Measurements from ENCODE around the gene CARM1.

CARM1 gene

GRCh38 chr19:10907925-10908324, 36.6 kb downstream of the CARM1 start:
- DNase-seq (ENCODE audit: low read depth in 2 of 2) = no peak

DNA sequence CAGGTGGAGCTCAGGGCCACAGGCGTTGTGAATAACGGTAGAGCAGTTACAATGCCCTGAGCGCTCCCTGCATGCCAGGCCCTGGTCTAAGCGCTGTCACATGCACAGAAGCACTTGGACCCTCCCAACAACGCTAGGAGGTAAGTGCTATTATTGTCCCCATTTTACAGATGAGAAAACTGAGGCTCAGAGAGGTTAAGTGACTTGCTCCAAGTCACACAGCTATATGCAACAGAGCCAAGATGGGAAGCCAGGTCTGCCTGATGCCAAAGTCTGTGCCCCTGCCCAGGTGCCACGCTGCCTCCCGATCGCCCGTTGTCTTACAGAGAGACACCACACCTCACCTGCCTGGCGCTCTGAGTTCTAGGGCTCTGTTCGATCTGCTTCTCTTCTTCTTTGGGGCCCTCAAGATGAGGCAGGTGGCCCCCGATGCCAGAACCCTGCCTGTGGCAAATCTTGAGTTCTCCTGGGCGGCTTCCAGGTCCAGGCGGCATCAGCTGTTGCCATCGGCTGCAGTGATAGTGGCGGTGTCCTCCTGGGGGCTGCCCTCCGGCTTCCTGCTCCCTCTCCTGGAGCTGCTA, 37.1 kb downstream of the CARM1 start:
- DNase-seq (ENCODE audit: low read depth in 2 of 2) = no peak

DNA sequence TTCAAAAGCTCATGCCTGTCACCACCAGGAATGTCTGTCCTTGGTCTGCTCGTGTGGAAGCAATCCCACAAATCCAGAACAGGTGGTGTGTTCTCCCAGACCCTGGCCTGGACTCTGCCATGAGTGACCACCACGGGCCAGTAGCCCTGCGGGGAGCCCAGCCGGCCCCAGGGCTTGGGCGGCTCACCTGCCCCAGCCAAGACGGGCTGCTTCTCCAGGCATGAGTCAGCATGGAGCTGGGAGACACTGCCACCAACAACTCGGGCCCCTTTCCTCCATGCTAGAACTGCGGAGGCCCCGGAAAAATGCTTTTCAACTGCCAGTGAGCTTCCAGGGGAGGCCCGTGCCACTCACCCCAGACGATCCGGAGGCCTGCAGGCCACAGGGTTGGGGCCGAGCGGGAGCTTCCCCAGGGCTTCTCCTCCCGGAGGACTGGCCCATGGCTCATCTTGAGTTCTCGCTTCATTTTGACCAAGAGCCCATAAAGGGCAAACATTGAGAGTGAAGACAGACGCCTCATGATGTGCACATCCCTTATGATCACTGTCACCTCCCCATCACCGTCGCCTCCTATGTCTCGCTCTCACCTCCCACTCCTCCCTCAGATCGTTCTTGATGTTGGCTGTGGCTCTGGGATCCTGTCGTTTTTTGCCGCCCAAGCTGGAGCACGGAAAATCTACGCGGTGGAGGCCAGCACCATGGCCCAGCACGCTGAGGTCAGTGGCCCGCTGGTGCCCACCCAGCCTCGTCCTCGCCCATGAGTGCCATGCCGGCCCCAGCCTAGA, 40.4 kb downstream of the CARM1 start:
- DNase-seq (ENCODE audit: low read depth in 2 of 2) = no peak

DNA sequence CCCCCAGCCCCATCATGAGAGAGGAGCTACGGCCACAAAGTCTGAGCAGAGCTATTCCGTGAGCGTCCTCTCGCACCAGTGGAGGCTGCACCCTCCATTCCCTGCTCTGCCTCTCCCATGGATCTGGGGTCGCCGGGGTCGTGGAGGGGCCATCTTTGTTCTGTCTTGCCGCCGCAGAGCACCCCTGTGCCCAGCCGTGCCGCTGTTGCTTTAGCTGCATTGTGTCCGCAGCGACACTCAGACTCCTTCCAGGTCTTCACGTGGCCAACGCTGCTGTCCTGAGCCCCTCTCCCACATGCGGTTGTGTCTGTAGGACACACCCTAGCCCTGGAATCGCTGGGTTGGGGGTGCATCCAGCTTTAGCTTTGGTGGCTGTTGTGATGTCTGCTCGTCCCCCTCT, 41.3 kb downstream of the CARM1 start:
- no peak for DNase-seq (ENCODE audit: low read depth in 2 of 2)

GRCh38 chr19:10913716-10914340, 42.5 kb downstream of the CARM1 start:
- DNase-seq (ENCODE audit: low read depth in 2 of 2) = no peak

DNA sequence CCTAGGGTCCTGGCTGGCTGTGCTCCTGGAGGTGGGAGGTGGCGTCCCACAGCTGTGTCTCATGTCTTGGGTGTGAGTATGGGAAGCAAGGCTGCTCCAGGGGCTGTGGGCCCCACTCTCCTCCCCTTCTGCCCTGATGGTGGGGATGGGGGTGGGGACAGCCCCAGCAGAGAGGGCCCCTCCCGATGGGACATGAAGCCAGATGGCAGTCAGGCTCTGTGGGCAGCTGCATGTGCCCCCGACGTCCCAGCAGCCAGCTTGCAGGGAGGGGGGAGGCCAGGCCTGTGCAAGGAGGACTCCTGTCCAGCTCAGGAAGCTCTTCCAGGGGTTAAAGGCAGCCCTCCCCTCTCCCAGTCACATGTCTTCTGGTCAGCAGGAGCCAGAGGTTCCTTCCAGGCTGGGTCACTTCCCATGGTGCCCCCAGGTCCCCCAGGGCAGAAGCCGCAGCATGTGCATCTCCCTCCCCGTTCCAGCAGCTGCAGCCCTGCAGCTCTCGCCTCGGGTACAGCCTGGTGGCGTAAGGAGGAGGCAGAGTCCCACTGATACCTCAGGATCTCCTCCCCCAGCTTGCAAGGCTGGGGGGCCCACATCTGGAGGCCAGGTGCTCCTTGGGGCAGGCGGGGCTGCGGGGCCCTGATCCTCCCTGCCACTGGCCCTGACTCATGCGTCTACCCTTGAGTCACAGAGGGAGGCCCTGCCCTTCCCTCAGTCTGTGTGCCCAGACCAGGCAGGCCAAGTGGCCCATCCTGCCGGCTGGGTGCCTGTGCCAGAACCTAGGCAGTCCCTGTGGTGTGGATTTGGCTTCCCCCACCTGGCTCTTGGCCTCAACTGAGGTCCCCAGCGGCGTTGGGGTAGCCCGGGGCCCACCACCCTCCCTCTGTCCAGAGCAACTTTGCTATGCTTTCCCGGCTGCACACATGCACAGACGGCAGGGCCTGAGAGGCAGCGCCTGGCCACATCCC, 44.1 kb downstream of the CARM1 start:
- no peak for DNase-seq (ENCODE audit: low read depth in 2 of 2)

DNA sequence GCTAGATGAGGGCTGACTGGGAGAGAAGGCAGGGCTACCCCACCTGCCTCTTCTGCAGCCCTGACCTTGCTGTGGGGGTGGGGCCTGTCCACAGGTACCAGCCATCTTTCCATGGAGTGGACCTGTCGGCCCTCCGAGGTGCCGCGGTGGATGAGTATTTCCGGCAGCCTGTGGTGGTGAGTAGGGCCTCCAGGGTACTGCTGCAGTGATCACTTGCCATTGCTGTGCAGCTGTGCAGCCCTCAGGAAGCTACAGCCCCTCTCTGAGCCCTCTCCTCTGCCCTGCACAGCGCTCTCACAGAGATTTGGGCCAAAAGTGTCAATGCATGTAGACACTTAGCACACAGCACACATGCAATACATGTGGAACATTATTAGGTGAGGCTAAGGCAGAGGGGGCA, 45.2 kb downstream of the CARM1 start:
- DNase-seq (ENCODE audit: low read depth in 2 of 2) = no peak

- DNase-seq (ENCODE audit: low read depth in 2 of 2) = no peak
Observed at GRCh38 chr19:10918359-10918758, 47.0 kb downstream of the CARM1 start.

DNA sequence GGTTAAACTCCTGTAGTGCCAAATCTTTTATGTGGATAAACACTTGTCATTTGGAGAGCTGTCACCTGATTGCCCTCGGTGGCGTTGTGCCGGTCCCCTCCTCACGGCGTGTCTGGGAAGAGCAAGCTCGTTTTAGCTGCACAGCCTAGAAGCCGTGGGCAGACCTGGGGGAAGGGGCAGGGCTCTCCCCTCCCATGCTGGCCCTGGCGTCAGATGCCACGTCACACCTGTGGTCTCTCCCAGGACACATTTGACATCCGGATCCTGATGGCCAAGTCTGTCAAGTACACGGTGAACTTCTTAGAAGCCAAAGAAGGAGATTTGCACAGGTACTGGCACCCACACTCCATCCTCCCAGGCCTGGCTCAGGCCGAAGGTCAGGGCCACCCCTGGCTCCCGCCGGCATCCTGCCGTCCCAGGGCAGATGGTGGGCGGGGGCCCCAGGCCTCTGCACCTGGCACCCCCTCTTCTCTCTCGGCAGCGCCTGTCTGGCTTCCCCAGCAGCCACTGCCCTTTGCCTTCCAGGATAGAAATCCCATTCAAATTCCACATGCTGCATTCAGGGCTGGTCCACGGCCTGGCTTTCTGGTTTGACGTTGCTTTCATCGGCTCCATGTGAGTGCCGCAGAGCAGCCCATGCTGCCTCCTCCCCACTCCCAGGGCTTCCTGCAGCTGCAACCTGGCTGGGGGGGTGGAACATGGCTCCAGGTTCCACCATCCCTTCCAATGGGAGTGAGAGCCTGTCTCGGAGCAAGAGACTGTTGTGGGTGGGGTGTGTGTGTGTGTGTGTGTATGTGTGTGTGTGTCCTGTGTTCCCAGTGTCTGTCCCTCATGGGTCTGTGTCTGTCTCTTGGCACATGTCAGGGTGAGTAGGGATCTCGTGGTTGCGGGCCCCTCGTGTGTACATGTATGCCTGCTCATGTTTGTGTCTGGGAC, 48.3 kb downstream of the CARM1 start:
- DNase-seq (ENCODE audit: low read depth in 2 of 2) = no peak

DNA sequence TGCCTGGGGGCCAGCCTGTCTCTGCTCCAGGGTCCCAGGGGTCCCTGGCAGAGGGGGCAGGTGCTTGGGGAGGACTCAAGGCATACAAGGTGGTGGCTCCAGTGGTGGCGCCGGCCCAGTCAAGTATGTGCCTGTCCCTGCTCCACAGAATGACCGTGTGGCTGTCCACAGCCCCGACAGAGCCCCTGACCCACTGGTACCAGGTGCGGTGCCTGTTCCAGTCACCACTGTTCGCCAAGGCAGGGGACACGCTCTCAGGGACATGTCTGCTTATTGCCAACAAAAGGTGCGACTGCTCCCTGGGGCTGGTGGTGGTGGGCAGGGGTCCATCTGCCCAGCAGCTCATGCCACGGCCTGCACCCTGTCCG, 48.9 kb downstream of the CARM1 start:
- DNase-seq (ENCODE audit: low read depth in 2 of 2) = no peak

DNA sequence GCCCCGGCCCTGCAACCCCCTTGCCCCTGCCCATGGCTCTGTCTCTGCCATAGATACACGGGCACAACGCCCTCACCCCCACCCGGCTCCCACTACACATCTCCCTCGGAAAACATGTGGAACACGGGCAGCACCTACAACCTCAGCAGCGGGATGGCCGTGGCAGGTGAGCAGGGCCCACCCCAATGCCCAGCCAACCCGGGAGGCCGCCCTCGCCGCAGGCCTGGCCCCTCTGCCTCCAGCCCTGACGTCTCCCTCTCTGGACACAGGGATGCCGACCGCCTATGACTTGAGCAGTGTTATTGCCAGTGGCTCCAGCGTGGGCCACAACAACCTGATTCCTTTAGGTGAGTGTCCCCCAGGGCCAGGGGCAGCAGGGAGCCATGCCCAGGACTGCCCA, 49.4 kb downstream of the CARM1 start:
- no peak for DNase-seq (ENCODE audit: low read depth in 2 of 2)

- no peak for DNase-seq (ENCODE audit: low read depth in 2 of 2)
Observed at GRCh38 chr19:10921199-10921909, 50.0 kb downstream of the CARM1 start.

DNA sequence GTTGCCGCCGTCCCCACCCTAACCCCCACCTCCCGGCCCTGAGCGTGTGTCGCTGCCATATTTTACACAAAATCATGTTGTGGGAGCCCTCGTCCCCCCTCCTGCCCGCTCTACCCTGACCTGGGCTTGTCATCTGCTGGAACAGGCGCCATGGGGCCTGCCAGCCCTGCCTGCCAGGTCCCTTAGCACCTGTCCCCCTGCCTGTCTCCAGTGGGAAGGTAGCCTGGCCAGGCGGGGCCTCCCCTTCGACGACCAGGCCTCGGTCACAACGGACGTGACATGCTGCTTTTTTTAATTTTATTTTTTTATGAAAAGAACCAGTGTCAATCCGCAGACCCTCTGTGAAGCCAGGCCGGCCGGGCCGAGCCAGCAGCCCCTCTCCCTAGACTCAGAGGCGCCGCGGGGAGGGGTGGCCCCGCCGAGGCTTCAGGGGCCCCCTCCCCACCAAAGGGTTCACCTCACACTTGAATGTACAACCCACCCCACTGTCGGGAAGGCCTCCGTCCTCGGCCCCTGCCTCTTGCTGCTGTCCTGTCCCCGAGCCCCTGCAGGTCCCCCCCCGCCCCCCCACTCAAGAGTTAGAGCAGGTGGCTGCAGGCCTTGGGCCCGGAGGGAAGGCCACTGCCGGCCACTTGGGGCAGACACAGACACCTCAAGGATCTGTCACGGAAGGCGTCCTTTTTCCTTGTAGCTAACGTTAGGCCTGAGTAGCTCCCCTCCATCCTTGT, 50.7 kb downstream of the CARM1 start:
- DNase-seq (ENCODE audit: low read depth in 2 of 2) = no peak

- no peak for DNase-seq (ENCODE audit: low read depth in 2 of 2)
Observed at GRCh38 chr19:10922638-10923014, 51.3 kb downstream of the CARM1 start.

DNA sequence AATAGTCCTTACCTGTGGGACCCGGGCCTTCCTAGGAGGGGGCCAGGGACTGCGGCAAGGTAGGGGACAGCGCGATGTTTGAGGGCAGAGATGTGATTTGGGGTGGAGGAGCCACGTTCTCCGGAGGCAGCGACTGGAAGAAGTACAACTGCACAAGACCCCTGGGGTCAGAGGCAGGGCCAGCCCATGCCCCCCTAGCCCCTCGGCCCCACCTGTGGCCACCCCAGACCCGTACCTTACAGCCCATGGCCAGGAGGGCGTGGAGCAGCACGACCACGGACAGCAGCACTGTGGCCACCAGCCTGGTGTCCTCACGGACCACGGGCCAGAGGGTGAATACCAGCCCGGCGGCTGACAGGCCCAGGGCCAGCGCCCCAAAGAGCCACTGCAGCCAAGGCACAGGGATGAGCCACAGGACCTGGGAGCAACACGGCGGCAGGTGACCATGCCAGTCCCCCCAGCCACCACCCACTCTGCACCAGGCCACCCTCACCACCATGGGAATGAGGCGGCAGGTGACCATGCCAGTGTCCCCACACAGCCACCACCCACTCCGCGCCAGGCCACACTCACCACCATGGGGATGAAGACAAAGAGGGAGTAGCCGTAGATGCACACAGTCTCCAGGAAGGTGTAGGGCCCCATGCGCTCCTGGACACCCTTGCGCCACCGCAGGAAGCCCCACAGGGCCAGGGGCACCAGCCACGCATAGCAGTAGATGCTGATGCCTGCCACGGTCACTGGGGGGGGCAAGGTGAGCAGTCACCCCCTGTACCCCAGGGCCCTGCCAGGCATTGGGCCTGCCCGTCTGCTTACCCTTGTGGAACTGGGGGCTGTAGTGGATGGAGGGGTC, 52.1 kb downstream of the CARM1 start:
- DNase-seq (ENCODE audit: low read depth in 2 of 2) = no peak

DNA sequence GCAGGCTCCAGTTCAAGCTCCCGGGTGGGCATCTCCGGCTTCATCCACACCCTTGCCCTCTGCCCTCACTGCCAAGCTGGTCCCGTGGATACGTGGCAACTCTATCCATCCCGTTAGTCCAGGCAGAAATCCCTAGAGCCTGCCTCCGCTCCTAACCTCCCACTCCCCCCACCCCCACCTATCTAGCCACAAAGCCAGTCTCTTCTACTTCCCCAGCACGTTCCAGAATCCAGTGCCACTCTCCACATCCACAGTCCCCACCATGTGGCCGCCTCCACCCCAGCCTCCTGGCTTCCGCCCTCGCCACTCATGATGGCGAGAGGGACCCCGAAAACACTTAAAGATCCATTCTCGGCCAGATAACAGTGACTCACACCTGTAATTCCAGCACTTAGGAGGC, 53.2 kb downstream of the CARM1 start:
- DNase-seq (ENCODE audit: low read depth in 2 of 2) = no peak

DNA sequence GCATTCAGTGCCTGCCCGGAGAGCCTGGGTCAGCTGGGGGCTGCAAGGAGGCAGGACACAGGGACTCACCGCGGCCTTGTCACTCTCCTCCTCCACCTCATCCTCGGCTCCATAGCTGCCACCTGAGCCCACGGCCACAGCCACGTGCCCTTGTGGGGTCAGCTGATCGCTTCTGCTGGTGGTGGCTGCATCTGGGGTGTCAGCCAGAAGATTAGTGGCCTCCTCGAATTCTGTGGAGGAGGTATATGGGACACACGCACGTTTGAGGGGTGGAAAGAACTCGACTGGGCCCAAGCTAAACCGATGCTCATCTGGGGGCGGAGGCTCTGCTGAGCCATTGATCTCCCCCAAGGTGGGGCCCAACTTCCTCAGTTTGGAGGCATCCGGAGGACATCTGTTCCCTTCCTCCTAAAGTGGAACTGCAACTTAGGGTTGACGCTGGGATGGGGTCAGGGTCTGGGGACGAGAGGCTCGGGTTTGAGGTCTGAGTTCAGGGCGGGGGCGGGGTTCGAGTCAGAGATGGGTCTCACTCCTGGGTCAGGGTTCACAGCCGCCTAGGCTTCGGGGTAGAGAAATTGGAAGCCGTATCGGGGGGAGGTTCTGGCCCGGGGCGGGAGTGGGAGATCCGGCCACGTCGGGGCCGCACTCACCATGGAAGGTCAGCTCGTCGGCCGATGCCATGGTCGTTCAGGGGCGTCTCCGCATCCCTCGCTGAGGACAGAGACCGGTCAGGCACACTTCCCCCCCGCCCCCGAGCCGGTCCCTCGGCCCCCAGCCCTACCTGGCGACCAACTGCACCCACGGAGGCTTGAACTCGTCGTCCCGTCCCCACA, 56.6 kb downstream of the CARM1 start:
- DNase-seq (ENCODE audit: low read depth in 2 of 2) = no peak
